HG03025 (cell line): Measurements from ENCODE around the gene LCMT1.
"Not testable (repeated sequence)": the region's sequence is repeated elsewhere in the genome, so short reads cannot be mapped to it uniquely, and the experiment has no call there.

Experiments used
- ATAC-seq: cut with Tn5 transposase; IDR thresholded peaks from one replicate; pipeline ENCODE4 v1.9.1; 2021; ENCODE audit warnings: mild to moderate bottlenecking, moderate library complexity; ENCODE audit not compliant: unreplicated experiment, low FRiP score

Gene LCMT1

GRCh38 chr16:25093208-25094061 is 18.1 kb upstream of the LCMT1 start:
- peak; percentile 67 for ATAC-seq

GRCh38 chr16:25094596-25094995 is 16.9 kb upstream of the LCMT1 start:
- ATAC-seq: no peak

- ATAC-seq: no peak
These were observed 15.9 kb upstream of the LCMT1 start for GRCh38 chr16:25095636-25096035.

- no peak for ATAC-seq
These were observed 14.1 kb upstream of the LCMT1 start for GRCh38 chr16:25097276-25097975.

GRCh38 chr16:25100511-25100910 is 11.0 kb upstream of the LCMT1 start:
- no peak for ATAC-seq

- peak; percentile 36 for ATAC-seq
These were observed 4.7 kb upstream of the LCMT1 start for GRCh38 chr16:25106567-25107465.

GRCh38 chr16:25107466-25107792 is 4.1 kb upstream of the LCMT1 start:
- no peak for ATAC-seq

- no peak for ATAC-seq
These were observed 3.5 kb upstream of the LCMT1 start for GRCh38 chr16:25108054-25108453.

- no peak for ATAC-seq
These were observed 1.9 kb upstream of the LCMT1 start for GRCh38 chr16:25109643-25110042.

- no peak for ATAC-seq
These were observed 1.1 kb upstream of the LCMT1 start for GRCh38 chr16:25110387-25110947.

GRCh38 chr16:25114121-25114520 is 2.6 kb downstream of the LCMT1 start:
- no peak for ATAC-seq

GRCh38 chr16:25118851-25119578 is 7.5 kb downstream of the LCMT1 start:
- ATAC-seq: no peak

GRCh38 chr16:25121824-25122600 is 10.5 kb downstream of the LCMT1 start:
- no peak for ATAC-seq

- no peak for ATAC-seq
These were observed 13.0 kb downstream of the LCMT1 start for GRCh38 chr16:25124503-25124902.

GRCh38 chr16:25126086-25126666 is 14.6 kb downstream of the LCMT1 start:
- not testable (repeated sequence) for ATAC-seq

- ATAC-seq: no peak
These were observed 15.3 kb downstream of the LCMT1 start for GRCh38 chr16:25126820-25127232.

GRCh38 chr16:25132751-25133150 is 21.2 kb downstream of the LCMT1 start:
- ATAC-seq: not testable (repeated sequence)

GRCh38 chr16:25134166-25134700 is 22.7 kb downstream of the LCMT1 start:
- ATAC-seq: no peak
